ENCODE measurements around the gene GPX2.
A peak's percentile ranks its signal among the peaks of the same experiment; 100 is the strongest.
"Not testable (repeated sequence)": the region's sequence is repeated elsewhere in the genome, so short reads cannot be mapped to it uniquely, and the experiment has no call there.

GPX2 gene

DNA sequence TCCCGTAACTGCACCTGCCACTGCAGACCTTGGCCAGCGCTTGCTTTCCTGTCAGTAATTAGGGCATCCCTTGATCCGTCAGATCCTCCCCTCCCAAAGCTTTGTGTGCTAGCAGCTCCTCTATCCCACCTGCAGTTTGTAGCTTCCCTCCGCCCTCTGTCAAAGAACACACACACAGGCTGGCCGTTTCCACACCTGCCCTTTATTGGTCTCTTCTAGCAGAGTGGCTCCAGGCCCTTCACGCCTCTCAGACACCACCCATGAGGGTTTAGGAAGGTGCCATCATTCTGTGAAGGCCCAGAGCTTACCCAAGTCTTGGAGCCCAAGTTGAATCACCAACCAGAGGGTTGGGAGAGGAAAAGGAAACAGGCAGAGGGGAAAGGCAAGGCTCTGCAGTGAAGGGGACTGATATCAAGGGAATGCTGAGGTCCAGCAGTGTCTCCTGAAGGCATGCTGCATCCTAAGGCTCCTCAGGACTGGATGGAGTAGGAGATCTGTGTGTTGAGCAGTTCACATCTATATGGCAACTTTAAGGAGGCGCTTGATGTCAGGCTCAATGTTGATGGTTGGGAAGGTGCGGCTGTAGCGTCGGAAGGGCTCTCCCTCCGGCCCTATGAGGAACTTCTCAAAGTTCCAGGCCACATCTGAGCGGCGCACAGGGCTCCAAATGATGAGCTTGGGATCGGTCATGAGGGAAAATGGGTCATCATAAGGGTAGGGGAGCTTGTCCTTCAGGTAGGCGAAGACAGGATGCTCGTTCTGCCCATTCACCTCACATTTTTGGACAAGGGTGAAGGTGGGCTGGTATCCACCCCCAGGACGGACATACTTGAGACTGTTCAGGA is 3.4 kb downstream of the GPX2 start:
- DNase-seq (ENCODE audit: low spot score): no peak

DNA sequence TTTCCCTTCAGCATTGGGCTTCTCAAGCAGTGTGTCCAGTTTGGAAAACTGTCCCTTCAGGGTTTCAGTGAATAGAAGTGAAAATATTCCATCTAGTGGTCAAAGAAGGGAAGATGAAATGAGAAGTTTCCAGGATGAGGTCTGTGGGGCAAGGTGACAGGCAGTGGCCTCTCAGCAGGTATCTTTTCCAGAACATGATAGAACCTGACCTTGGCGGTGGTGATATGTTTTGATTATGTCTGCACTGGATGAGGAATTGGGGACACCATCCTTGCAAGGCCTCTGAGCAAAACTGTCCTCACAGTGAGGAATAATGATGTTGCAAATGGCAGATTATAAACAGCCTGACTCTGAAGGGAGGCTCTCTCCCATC is 4.7 kb downstream of the GPX2 start:
- DNase-seq (ENCODE audit: low spot score): no peak

DNA sequence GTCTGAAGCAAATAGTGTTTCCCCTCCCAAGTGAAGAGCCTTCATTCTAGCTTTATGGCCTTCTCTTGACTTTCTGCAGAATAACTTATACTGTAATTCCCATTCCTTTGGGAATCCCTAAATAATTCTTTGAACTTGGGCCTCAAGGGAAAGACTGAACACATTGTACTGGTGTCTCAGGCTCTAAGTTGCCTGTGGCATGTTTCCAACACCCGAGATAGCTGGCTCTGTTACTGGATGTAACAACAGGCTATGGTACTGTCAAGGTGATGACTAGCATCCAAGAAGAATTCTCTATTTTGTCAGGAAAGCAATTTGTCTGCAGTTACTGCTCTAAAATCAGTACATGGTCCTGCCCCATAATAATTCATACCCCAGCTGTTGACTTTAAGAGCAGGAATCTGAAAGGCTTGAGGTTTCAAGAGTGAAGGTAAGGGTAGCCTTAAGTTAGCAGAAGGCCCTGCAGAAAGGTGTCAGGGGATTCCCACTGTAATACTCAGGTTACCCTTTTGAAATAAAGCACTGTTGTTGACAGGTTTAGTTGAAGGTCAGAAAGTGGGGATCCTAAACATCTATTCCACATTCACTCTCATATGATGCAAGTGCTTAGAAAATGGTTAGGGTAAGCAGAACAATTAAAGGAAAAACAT is 5.2 kb downstream of the GPX2 start:
- no peak for DNase-seq (ENCODE audit: low spot score)

DNA sequence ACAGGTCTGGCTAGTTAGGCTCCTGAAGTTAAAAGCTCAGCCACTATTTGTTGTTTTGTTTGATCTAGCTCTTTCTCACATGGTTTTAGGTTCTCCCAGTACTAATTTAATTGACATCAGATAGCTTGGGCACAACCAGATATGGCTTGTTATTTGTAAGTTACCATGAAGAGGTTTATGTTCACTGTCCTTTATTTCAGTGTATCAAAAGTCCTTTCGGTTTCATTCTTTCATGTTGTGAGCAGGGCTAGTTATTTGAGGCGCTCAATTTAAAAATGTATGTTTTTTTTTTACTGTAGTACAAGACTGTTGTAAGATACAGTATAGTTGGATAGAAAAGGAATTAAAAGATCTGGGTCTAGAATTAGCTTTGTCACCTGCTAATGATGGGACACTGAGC is 7.0 kb downstream of the GPX2 start:
- DNase-seq (ENCODE audit: low spot score): no peak

DNA sequence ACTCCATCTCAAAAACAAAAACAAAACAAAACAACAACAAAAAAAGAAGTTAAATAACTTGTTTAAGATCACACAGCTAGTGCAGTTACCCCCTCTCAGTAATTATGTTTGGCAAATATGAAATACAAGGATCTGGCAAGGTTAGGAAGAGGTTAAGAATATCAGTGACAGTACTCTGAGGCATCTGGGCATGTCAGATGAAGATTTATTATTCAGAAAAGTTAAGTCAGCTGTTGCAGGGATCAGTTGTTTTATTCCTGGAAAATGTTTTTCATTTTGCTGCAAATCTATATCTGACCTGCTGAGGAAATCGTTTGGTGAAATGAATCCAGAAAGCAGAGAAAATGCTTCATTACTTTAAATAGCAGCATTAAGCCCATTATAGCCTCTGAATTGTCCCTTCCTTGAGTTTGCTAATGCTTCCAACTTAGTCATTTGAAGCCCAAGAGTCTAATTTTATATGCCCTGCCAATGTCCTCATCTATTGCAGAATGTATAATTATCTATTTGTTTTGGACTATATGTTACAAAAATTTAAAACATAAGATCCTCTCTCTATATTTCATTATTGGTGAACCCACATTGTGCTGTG is 8.1 kb downstream of the GPX2 start:
- no peak for DNase-seq (ENCODE audit: low spot score)

DNA sequence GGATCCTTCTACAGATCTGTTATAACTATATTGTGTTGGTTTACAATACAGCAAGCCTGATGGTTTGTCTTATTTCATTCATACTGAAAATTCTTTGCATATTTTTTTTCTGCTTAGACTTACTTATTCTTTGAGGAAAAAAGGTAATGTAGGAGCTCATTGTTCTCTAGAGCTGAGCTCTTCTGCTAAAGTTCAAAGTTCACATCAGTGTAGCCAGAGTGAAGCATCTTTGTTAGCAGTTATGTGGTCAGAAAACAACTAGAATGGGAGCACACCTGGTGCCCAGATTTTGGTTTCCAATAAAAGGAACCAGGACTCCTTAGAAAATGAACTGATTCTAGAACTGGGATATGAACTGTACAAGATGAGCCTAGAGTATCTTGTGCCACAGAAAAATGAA is 10.3 kb downstream of the GPX2 start:
- DNase-seq (ENCODE audit: low spot score): no peak

DNA sequence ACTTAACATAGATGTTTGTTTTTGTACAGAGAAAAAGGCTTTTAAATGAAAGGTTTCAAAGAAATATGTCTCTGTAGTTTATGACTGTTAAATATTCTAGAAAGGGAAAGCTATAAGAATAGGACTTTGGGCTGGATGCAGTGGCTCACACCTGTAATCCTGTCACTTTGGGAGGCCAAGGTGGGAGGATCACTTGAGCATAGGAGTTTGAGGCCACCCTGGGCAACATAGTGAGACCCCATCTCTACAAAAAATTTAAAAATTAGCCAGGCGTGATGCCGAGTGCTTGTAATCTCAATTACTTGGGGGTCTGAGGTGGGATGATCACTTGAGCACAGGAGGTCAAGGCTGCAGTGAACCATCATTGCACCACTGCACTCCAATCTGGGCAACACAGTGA is 11.4 kb downstream of the GPX2 start:
- DNase-seq (ENCODE audit: low spot score): no peak

DNA sequence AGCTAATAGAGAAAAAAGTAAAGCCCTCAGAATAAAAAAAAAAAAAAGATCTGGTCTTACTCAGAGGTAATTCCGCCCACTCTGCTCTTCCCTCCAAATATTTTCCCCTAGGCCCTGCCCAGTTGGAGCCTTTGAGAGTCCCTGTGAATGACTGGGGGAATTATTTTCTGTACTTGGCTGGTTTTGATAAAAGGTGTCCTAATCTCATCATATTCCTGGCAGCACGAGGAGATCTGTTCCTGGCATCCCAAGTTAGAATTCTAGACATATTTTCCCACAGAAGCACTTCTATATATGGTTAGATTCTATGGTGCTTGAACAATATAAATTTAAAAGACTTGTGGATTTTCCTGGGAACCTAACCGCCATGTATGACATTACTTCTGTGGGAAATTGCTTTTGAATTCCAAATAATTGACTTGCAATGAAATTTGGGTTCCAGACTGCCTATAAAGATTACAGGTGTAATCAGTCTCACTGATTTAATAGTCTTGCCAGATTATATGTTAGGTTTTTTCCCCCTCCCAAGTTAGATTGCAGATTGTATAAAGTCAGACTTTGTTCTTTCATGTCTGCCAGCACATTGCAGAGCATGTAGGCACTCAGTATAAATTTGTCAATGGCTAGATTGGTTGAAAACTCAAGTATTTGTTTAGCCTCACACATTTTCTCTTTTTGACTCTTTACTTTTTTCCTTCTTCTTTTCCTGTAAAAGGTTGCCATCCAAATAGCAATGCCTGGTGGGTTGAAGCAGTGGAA is 12.3 kb downstream of the GPX2 start:
- DNase-seq (ENCODE audit: low spot score): no peak

DNA sequence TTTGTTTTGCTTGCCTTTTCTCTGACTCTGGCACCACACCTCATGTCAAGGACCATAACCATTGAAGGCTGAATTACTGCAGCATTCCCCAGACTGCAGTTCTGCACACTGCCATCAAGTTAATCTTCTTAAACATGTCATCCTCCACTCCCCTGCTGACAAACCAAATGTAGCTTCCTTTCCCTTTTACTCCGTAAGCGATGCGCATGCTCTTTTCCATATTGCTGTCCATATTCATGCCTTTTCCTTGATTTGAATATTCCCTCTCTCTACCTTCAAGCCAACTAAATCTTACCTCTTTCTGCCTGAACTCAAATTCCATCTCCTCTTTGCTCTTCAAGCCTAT is 13.6 kb downstream of the GPX2 start:
- DNase-seq (ENCODE audit: low spot score): no peak

DNA sequence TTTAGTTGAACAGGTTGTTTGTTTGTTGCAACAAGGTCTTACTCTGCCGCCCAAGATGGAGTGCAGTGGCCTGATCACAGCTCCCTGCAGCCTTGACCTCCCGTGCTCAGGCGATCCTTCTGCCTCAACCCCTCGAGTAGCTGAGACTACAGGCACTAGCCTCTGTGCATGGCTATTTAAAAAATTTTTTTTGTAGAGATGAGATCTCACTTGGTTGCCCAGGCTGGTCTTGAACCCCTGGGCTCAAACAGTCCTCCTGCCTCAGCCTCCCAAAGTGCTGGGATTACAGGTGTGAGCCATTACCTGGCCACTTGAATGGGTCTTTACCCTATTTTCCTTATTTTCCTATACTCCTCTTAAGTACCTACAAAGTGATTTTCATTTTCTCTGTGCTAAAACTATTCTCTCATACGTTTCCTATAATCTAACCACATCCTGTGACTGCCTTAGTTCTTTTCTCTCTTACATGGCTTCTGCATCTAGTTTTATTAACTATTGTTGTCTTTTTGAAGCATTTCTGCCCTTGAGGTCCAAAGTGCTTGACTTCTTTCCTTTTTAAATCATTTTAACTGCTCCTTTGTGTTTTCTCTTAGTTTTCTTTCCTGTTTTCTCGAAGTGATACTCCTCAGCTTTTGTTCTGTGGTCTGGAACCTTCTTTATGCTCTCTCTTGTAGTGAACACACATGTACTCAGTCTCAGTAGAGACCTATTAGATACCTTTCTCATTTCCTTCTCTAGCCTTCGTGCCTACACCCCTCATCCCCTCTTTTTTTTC is 14.1 kb downstream of the GPX2 start:
- DNase-seq (ENCODE audit: low spot score): no peak

DNA sequence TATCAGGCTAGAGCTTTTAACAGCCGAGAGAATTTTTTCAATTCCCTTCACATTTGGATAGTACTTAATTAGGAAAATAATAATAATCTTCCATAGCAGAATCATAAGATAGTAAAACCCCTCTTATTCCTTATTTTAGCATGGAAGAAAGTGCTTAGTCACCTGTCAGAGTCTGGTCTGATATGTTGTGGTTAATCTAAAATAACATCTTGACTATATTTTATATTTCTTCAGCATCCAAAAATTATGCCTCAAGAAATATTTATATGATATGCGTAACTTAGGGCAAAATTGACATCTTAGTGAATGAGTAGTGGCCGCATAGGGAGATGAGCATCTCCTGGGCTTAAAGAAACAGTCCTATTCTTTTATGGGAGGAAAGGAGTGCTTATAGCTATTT is 15.5 kb downstream of the GPX2 start:
- no peak for DNase-seq (ENCODE audit: low spot score)

DNA sequence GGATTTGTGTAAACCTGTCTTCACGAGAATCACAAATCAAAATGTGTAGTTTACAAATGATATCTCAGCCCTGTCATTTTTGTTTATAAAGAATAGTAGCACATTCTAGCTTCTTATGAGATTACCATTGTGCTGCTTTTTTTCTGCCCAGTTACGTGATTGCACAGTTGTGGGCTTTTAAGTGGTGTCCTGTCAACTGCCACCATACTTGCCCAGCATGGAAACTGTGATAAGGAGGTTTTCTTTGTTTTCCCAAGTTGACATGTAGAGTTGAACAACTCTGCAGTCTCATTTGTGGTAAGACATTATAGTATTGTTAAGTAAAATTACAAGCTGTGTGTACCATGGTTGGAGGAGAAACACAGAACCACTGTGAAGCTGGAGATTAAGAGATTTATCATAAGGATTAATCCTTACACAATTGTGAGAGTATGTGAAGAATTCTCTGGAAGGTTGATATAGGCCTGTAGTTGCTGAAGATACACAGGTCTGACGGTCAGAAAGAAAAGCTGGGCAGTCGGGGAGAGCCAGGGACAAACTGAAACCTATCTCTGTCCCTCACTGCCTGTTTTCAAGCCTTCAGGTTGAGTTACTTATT is 16.0 kb downstream of the GPX2 start:
- no peak for DNase-seq (ENCODE audit: low spot score)

DNA sequence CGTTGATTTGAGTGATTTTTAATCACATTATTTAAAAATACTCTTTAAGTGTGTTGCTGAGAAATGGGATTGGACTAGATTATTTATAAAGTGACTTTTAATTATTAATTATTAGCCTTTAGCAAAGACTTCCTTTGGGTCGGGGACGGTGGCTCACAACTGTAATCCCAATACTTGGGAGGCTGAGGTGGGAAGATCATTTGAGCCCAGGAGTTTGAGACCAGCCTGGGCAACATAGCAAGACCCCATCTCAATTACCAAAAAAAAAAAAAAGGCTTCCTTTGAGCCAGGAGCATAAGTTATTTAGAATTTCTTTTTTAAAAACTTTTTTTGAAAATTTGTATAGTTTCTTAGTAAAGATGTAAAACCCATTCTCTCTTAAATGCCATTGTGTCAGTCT is 19.5 kb downstream of the GPX2 start:
- no peak for DNase-seq (ENCODE audit: low spot score)

DNA sequence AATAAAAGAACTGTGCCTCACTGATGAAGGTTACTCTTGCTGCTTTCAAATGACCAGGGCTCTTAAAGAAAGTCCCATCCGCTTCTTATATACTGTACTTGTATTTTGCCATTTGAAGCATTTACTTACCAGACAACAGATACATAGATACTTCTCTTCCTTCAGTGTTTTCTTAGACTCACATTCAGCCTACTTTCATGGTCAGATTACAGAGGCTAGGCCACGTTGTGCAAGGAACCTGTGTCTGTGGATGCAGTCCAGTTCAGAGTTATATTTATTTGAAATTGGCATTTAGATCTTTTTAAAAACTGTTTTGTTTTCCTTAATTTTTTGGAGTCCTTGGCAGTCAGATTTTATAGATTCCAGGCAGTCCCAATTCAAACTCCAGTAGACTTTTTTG is 22.1 kb downstream of the GPX2 start:
- no peak for DNase-seq (ENCODE audit: low spot score)

DNA sequence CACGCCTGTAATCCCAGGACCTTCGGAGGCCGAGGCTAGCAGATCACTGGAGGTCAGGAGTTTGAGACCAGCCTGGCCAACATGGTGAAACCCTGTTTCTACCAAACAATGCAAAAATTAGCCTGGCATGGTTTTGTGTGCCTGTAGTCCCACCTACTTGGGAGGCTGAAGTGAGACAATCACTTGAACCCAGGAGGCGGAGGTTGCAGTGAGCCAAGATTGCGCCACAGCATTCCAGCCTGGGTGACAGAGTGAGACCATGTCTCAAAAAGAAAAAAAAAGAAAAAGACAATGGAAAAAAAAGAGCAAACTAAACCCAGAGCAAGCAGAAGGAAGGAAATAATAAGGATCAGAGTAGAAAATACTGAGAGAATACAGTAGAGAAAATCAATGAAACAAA is 22.9 kb downstream of the GPX2 start:
- no peak for DNase-seq (ENCODE audit: low spot score)

DNA sequence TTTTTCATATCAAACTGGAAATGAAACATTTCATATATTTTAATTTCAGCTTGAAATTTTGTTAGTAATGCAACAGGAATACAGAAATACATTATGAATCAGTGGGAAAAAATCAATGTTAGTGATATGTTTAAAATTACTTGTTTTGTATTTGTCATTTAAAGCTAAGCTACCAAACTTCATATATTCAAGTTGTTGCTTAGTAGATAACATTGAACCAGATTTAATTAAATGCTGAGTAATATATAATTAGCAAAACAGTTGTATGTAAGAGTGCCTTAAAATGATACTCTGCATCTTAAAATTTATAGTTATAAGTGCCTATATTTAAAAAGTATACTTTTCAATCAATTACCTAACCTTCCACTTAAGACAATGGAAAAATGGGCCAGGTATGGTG is 23.3 kb downstream of the GPX2 start:
- no peak for DNase-seq (ENCODE audit: low spot score)

DNA sequence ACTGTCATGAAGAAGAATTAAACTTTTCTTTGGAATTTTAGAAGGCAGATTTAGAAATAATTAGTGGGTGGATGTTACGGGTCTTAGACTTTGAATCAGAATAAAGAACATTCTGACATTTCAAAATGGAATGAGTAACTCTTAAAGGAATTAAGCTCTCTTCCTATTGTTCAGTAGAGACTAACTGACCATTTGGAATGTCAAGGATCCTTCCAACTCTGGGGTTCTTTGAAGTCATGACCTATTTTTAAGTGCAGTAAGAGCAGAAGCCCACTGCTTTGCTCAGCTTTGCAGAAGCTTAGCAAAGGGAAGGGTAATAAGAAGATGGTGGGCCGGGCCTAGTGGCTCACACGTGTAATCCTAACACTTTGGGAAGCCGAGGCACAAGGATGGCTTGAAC is 24.3 kb downstream of the GPX2 start:
- no peak for DNase-seq (ENCODE audit: low spot score)

DNA sequence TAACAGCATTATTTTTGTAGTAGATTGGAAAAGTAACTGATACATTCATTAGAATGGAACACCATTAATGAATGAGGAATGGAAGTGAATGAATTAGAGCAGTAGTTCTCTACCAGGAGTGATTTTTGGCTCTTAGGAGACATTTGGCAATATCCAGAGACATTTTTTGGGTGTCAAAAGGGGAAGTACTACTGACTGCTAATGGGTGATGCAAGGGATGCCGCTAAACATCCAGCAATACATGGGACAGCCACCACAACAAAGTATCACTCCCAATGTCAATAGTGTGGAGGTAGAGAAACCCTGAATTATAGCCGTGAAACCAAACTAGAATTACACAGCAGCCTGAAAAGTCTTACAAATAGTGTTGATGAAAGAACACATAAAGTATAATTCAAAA is 26.7 kb downstream of the GPX2 start:
- DNase-seq (ENCODE audit: low spot score): no peak

DNA sequence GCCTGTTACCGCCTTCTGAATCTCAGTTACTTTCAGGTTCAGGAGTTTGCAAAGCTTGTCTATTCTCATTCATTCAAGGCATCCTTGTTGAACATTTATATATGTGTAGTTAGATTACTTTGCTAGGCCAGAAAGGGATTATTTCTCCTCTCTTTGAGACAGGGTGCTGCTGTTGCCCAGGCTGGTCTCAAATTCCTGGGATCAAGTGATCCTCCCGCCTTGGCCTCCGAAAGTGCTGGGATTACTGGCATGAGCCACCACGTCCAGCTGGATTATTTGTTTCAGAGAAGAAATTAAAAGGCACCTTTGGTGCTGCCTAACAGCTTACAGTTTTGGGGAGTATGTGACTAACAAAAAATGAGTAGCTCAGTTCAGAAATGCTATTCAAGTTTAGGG is 27.5 kb downstream of the GPX2 start:
- no peak for DNase-seq (ENCODE audit: low spot score)

DNA sequence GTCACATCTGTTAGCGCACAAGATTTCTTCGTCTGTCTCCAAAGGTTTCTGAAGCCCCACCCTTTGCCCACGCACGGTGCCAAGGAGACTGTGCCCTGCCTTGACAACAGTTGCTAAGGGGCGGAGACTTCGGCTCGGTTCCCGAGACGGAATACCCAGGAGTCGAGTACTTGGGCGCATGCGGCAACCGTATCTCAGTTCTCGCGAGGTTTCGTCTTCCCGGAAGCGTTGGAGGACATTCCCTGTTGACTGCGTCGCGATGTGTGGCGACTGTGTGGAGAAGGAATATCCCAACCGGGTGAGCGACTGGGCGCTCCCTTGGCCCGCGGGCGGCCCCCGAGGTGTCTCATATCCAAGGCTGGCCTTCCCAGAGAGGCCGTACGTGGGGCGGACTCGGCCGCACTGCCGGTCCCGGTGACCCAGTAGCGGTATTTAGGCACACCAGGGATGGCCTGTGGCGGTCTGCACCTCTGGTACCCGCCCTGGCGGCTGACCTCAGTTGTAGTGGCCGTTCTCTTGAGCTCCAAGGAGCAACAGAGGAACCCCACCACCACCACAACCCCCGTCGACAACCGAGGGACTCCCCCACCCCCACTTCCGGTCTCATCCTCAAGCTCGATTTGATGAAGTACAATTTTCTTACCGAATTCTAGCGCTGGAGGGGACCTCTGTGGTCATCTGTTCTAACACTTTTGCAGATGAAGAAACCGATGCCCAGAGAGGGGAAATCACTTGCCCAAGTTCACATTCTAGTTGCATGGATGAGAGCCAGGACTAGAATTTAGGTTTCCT is 28.1 kb downstream of the GPX2 start, which contains the start of gene CHURC1:
TSS of gene CHURC1 (plus strand) at position 219 of the 792 bp plus-strand sequence. CDS start at position 260, 41 bp downstream.
- DNase-seq (ENCODE audit: low spot score): peak; percentile 89

DNA sequence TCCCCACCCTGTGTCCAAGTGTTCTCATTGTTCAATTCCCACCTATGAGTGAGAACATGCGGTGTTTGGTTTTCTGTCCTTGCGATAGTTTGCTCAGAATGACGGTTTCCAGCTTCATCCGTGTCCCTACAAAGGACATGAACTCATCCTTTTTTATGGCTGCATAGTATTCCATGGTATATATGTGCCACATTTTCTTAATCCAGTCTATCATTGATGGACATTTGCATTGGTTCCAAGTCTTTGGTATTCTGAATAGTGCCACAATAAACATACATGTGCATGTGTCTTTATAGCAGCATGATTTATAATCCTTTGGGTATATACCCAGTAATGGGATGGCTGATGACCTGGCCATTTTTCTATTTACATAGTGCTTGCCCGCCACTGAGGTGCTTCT is 29.1 kb downstream of the GPX2 start:
- DNase-seq (ENCODE audit: low spot score): not testable (repeated sequence)

Data from hepatic stellate cell (primary cell).